ENCODE data around the gene IMPA2. TPM values are rescaled to one million over a fixed set of nuclear protein-coding genes. Genes with fewer than 3 reads are reported as not detected.
"Not testable (repeated sequence)": the region's sequence is repeated elsewhere in the genome, so short reads cannot be mapped to it uniquely, and the experiment has no call there.

Gene IMPA2
- polyA plus RNA-seq, 12 donors = 11.9 to 35.7 (median 23.1) TPM; not detected in 1

- no peak for DNase-seq
These were observed 87.6 kb downstream of the IMPA2 start for GRCh38 chr18:12068950-12069320.

- not testable (repeated sequence) for DNase-seq
These were observed 89.8 kb downstream of the IMPA2 start for GRCh38 chr18:12071066-12071465.

GRCh38 chr18:12072996-12073395, 91.7 kb downstream of the IMPA2 start:
- no peak for DNase-seq

GRCh38 chr18:12074736-12075135, 93.4 kb downstream of the IMPA2 start:
- DNase-seq = peak; percentile 45

GRCh38 chr18:12076424-12077140, 95.3 kb downstream of the IMPA2 start:
- DNase-seq = no peak

- not testable (repeated sequence) for DNase-seq
These were observed 96.7 kb downstream of the IMPA2 start for GRCh38 chr18:12077994-12078393.

GRCh38 chr18:12079491-12080237, 98.4 kb downstream of the IMPA2 start:
- peak; percentile 81 for DNase-seq

Other genes starting within 250 kb of the IMPA2 start
- 10 to 100 TPM in 11 of 12 donors, not detected in 1; 21.9 to 30.5 (median 23.0) TPM for gene CHMP1B, start 130.1 kb upstream of the IMPA2 start, polyA plus RNA-seq (ENCODE audit: insufficient read length in 12 of 12)
- 10 to 100 TPM in 11 of 12 donors, not detected in 1; 20.2 to 41.0 (median 27.9) TPM for gene MPPE1, start 73.2 kb upstream of the IMPA2 start, polyA plus RNA-seq (ENCODE audit: insufficient read length in 12 of 12)
- under 1 TPM in 2 of 12 donors, not detected in 10; 0.06 to 0.12 TPM for gene ANKRD62, start 112.3 kb downstream of the IMPA2 start, polyA plus RNA-seq (ENCODE audit: insufficient read length in 12 of 12)

Measured in muscle of arm (tissue), 12 donors.